Activated T-cell treated with anti-CD3 and anti-CD28 coated beads for 4 hours (primary cell): Measurements from ENCODE around the gene EMILIN2.
"Not testable (repeated sequence)": the region's sequence is repeated elsewhere in the genome, so short reads cannot be mapped to it uniquely, and the experiment has no call there.

Experiments
- DNase-seq: peaks from one replicate; pipeline ENCODE4 v3.0.0-alpha.2; 2020

EMILIN2 gene

GRCh38 chr18:2847317-2848246, 776 bp downstream of the EMILIN2 start:
- DNase-seq: peak; percentile 14

GRCh38 chr18:2848247-2849246, 1.7 kb downstream of the EMILIN2 start:
- DNase-seq: no peak

- DNase-seq: no peak
Measured at GRCh38 chr18:2850816-2851215, 4.0 kb downstream of the EMILIN2 start.

GRCh38 chr18:2851771-2852170, 5.0 kb downstream of the EMILIN2 start:
- no peak for DNase-seq

GRCh38 chr18:2852460-2852859, 5.7 kb downstream of the EMILIN2 start:
- DNase-seq: not testable (repeated sequence)

GRCh38 chr18:2853173-2853925, 6.5 kb downstream of the EMILIN2 start:
- DNase-seq: no peak

GRCh38 chr18:2853926-2854664, 7.3 kb downstream of the EMILIN2 start:
- DNase-seq: no peak

- no peak for DNase-seq
Measured at GRCh38 chr18:2854875-2855274, 8.1 kb downstream of the EMILIN2 start.

GRCh38 chr18:2855560-2856350, 8.9 kb downstream of the EMILIN2 start:
- DNase-seq: no peak

GRCh38 chr18:2856547-2857170, 9.9 kb downstream of the EMILIN2 start:
- DNase-seq: no peak

GRCh38 chr18:2857491-2858131, 10.8 kb downstream of the EMILIN2 start:
- DNase-seq: no peak

- not testable (repeated sequence) for DNase-seq
Measured at GRCh38 chr18:2860397-2860796, 13.6 kb downstream of the EMILIN2 start.

- DNase-seq: not testable (repeated sequence)
Measured at GRCh38 chr18:2863997-2864396, 17.2 kb downstream of the EMILIN2 start.

GRCh38 chr18:2866465-2866864, 19.7 kb downstream of the EMILIN2 start:
- DNase-seq: not testable (repeated sequence)

GRCh38 chr18:2869207-2869606, 22.4 kb downstream of the EMILIN2 start:
- no peak for DNase-seq

GRCh38 chr18:2871111-2871720, 24.4 kb downstream of the EMILIN2 start:
- no peak for DNase-seq

GRCh38 chr18:2872095-2872494, 25.3 kb downstream of the EMILIN2 start:
- no peak for DNase-seq

- DNase-seq: no peak
Measured at GRCh38 chr18:2874765-2875164, 28.0 kb downstream of the EMILIN2 start.

GRCh38 chr18:2878656-2879330, 32.0 kb downstream of the EMILIN2 start:
- DNase-seq: no peak
